HEK293 (cell line): ENCODE measurements around the gene BCORL1.

Experiments
- ZBTB7A ChIP-seq: fragments of 450-650 bp; formaldehyde crosslinking; IDR thresholded peaks from 2 replicates; pipeline ENCODE4 v1.5.1; 2016; ENCODE audit warnings: low read depth, missing biosample characterization, missing genetic modification characterization
- ZNF302 ChIP-seq: fragments of 450-650 bp; formaldehyde crosslinking; IDR thresholded peaks from 2 replicates; pipeline ENCODE4 v1.5.1; 2016; ENCODE audit warnings: missing biosample characterization, missing genetic modification characterization, low read depth
- ZNF548 ChIP-seq: fragments of 450-650 bp; formaldehyde crosslinking; IDR thresholded peaks from 2 replicates; pipeline ENCODE4 v1.5.1; 2016; ENCODE audit warnings: missing biosample characterization, missing genetic modification characterization
- ZNF670 ChIP-seq: fragments of 450-650 bp; formaldehyde crosslinking; IDR thresholded peaks from 2 replicates; pipeline ENCODE4 v1.5.1; 2016; ENCODE audit warnings: missing biosample characterization, missing genetic modification characterization, low read depth
- TF ChIP-seq, protein P1 (sequence below): fragments of 450-650 bp; formaldehyde crosslinking; IDR thresholded peaks from 2 replicates; pipeline ENCODE4 v1.5.1; 2017; ENCODE audit warnings: missing biosample characterization, missing genetic modification characterization
- TF ChIP-seq, protein P2 (sequence below): fragments of 450-650 bp; formaldehyde crosslinking; IDR thresholded peaks from 2 replicates; pipeline ENCODE4 v1.5.1; 2016; ENCODE audit warnings: missing biosample characterization, missing genetic modification characterization, low read depth
- TF ChIP-seq, protein P3 (sequence below): fragments of 450-650 bp; formaldehyde crosslinking; IDR thresholded peaks from 2 replicates; pipeline ENCODE4 v1.5.1; 2016; ENCODE audit warnings: missing biosample characterization, missing genetic modification characterization

DNA sequence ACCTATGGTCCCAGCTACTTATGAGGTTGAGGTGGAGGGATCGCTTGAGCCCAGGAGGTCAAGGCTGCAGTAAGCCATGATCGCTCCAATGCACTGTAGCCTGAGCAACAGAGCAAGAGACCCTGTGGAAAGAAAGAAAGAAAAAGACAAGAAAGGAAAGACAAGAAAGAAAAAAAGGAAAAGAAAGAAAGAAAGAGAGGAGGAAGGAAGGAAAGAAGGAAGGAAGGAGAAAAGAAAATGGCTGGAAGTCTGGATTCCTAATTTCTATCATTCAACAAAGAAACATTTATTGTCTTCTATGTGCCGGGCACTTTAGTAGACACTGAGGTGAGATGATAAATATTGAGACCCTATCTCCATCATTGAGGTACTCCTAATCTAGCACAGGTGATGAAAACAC, 26.8 kb upstream of the BCORL1 start:
- TF ChIP-seq, protein P1, sequence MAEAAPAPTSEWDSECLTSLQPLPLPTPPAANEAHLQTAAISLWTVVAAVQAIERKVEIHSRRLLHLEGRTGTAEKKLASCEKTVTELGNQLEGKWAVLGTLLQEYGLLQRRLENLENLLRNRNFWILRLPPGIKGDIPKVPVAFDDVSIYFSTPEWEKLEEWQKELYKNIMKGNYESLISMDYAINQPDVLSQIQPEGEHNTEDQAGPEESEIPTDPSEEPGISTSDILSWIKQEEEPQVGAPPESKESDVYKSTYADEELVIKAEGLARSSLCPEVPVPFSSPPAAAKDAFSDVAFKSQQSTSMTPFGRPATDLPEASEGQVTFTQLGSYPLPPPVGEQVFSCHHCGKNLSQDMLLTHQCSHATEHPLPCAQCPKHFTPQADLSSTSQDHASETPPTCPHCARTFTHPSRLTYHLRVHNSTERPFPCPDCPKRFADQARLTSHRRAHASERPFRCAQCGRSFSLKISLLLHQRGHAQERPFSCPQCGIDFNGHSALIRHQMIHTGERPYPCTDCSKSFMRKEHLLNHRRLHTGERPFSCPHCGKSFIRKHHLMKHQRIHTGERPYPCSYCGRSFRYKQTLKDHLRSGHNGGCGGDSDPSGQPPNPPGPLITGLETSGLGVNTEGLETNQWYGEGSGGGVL (tag by site-specific recombination), result no peak
- TF ChIP-seq, protein P2, sequence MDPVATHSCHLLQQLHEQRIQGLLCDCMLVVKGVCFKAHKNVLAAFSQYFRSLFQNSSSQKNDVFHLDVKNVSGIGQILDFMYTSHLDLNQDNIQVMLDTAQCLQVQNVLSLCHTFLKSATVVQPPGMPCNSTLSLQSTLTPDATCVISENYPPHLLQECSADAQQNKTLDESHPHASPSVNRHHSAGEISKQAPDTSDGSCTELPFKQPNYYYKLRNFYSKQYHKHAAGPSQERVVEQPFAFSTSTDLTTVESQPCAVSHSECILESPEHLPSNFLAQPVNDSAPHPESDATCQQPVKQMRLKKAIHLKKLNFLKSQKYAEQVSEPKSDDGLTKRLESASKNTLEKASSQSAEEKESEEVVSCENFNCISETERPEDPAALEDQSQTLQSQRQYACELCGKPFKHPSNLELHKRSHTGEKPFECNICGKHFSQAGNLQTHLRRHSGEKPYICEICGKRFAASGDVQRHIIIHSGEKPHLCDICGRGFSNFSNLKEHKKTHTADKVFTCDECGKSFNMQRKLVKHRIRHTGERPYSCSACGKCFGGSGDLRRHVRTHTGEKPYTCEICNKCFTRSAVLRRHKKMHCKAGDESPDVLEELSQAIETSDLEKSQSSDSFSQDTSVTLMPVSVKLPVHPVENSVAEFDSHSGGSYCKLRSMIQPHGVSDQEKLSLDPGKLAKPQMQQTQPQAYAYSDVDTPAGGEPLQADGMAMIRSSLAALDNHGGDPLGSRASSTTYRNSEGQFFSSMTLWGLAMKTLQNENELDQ (tag by site-specific recombination), result no peak
- no peak for TF ChIP-seq ZNF670 (tag by site-specific recombination)
- TF ChIP-seq ZNF548 (tag by site-specific recombination), result no peak
- no peak for TF ChIP-seq ZBTB7A (tag by site-specific recombination)
- TF ChIP-seq, protein P3, sequence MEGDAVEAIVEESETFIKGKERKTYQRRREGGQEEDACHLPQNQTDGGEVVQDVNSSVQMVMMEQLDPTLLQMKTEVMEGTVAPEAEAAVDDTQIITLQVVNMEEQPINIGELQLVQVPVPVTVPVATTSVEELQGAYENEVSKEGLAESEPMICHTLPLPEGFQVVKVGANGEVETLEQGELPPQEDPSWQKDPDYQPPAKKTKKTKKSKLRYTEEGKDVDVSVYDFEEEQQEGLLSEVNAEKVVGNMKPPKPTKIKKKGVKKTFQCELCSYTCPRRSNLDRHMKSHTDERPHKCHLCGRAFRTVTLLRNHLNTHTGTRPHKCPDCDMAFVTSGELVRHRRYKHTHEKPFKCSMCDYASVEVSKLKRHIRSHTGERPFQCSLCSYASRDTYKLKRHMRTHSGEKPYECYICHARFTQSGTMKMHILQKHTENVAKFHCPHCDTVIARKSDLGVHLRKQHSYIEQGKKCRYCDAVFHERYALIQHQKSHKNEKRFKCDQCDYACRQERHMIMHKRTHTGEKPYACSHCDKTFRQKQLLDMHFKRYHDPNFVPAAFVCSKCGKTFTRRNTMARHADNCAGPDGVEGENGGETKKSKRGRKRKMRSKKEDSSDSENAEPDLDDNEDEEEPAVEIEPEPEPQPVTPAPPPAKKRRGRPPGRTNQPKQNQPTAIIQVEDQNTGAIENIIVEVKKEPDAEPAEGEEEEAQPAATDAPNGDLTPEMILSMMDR (tag by site-specific recombination), result no peak
- no peak for TF ChIP-seq ZNF302 (tag by site-specific recombination)
